IMR-90 (cell line): ENCODE results near the gene COA4.

ENCODE experiments used
- CEBPB ChIP-seq: IDR thresholded peaks from 2 replicates; pipeline ENCODE4 v1.6.1; 2012; ENCODE audit warnings: low read depth, low read length, improper control_type of control experiment
- CHD1 ChIP-seq: IDR thresholded peaks from 2 replicates; pipeline ENCODE4 v1.6.1; 2012; ENCODE audit warnings: low read depth, low read length, improper control_type of control experiment
- CTCF ChIP-seq: conservative IDR thresholded peaks from 2 replicates; pipeline ENCODE4 v1.5.1; 2012; ENCODE audit warnings: mild to moderate bottlenecking, low read depth, low read length, improper control_type of control experiment
- ELK1 ChIP-seq: fragments of 150-350 bp; IDR thresholded peaks from 2 replicates; pipeline ENCODE4 v1.6.1; 2016; ENCODE audit warnings: low read depth, mild to moderate bottlenecking, low read length, moderate library complexity, borderline replicate concordance
- FOS ChIP-seq: fragments of 150-350 bp; IDR thresholded peaks from 2 replicates; pipeline ENCODE4 v1.6.1; 2016; ENCODE audit warnings: low read depth, low read length
- MAFK ChIP-seq: IDR thresholded peaks from 2 replicates; pipeline ENCODE4 v1.6.1; 2012; ENCODE audit warnings: low read depth, low read length, improper control_type of control experiment
- MAZ ChIP-seq: IDR thresholded peaks from 2 replicates; pipeline ENCODE4 v1.6.1; 2012; ENCODE audit warnings: low read depth, mild to moderate bottlenecking, low read length, improper control_type of control experiment, moderate library complexity, borderline replicate concordance
- MXI1 ChIP-seq: IDR thresholded peaks from 2 replicates; pipeline ENCODE4 v1.6.1; 2012; ENCODE audit warnings: low read depth, mild to moderate bottlenecking, low read length, moderate library complexity, borderline replicate concordance
- POLR2A ChIP-seq: IDR thresholded peaks from 2 replicates; pipeline ENCODE4 v1.6.1; 2012; ENCODE audit warnings: mild to moderate bottlenecking, low read depth, low read length
- RAD21 ChIP-seq: IDR thresholded peaks from 2 replicates; pipeline ENCODE4 v1.6.1; 2012; ENCODE audit warnings: low read length, improper control_type of control experiment
- RCOR1 ChIP-seq: IDR thresholded peaks from 2 replicates; pipeline ENCODE4 v1.6.1; 2012; ENCODE audit warnings: mild to moderate bottlenecking, low read length, improper control_type of control experiment; ENCODE audit not compliant: insufficient replicate concordance
- RFX5 ChIP-seq: IDR thresholded peaks from 2 replicates; pipeline ENCODE4 v1.8.0; 2012; ENCODE audit warnings: low read depth, mild to moderate bottlenecking, low read length, moderate library complexity
- SMC3 ChIP-seq: fragments of 150-350 bp; IDR thresholded peaks from 2 replicates; pipeline ENCODE4 v1.6.1; 2016; ENCODE audit warnings: low read depth, mild to moderate bottlenecking, antibody characterized with exemption, low read length, moderate library complexity
- USF2 ChIP-seq: fragments of 150-350 bp; IDR thresholded peaks from 2 replicates; pipeline ENCODE4 v1.6.1; 2017; ENCODE audit warnings: mild to moderate bottlenecking, antibody characterized with exemption, low read length, low read depth

- no peak for TF ChIP-seq MAFK
- peak; percentile 49; the same call in 1 of the 2 replicates for TF ChIP-seq CEBPB
- TF ChIP-seq POLR2A = no peak
- TF ChIP-seq CTCF = no peak
- TF ChIP-seq CHD1 = no peak
- TF ChIP-seq SMC3 = no peak
- TF ChIP-seq USF2 = no peak
- TF ChIP-seq RAD21 = no peak
- TF ChIP-seq MXI1 = no peak
- no peak for TF ChIP-seq ELK1
- no peak for TF ChIP-seq MAZ
- TF ChIP-seq RFX5 = no peak
- no peak for TF ChIP-seq FOS
- no peak for TF ChIP-seq RCOR1
Measured at GRCh38 chr11:73889019-73889418, 12.4 kb upstream of the COA4 start.
